ENCODE measurements around the gene CCDC157. TPM values are rescaled to one million over a fixed set of nuclear protein-coding genes. Genes with fewer than 3 reads are reported as not detected.

CCDC157 gene
- total RNA-seq, 1 experiment from 2014 or later = 0.82 TPM

GRCh38 chr22:30371321-30371720 is 14.5 kb downstream of the CCDC157 start:
- H3K4me2 ChIP-seq (ENCODE audit: low read depth, low read length, poor library complexity, severe bottlenecking) = no peak overlapping the region
- no peak overlapping the region for H3K4me3 ChIP-seq (ENCODE audit: low read length)
- no peaks in the 10 kb centered on the region for H3K9me2 ChIP-seq (replicated peaks; ENCODE audit: insufficient read depth, low read length)
- no peaks in the 10 kb centered on the region for H3K4me1 ChIP-seq (ENCODE audit: low read length)
- H3K9me3 ChIP-seq (ENCODE audit: low read length) = no peaks in the 10 kb centered on the region
- no peak overlapping the region for H3K27ac ChIP-seq (ENCODE audit: low read length)
- no peaks in the 10 kb centered on the region for H3K79me2 ChIP-seq (ENCODE audit: low read length)
- no peak overlapping the region for H2AFZ ChIP-seq (ENCODE audit: low read length)
- no peak for DNase-seq
- H4K20me1 ChIP-seq (ENCODE audit: insufficient read depth, low read depth, low read length) = no peaks in the 10 kb centered on the region
- H3K27me3 ChIP-seq (ENCODE audit: low read length) = no peaks in the 10 kb centered on the region
- no peak overlapping the region for H3K9ac ChIP-seq (ENCODE audit: low read length)
- no peaks in the 10 kb centered on the region for H3K36me3 ChIP-seq (ENCODE audit: insufficient read depth, low read length)

DNA sequence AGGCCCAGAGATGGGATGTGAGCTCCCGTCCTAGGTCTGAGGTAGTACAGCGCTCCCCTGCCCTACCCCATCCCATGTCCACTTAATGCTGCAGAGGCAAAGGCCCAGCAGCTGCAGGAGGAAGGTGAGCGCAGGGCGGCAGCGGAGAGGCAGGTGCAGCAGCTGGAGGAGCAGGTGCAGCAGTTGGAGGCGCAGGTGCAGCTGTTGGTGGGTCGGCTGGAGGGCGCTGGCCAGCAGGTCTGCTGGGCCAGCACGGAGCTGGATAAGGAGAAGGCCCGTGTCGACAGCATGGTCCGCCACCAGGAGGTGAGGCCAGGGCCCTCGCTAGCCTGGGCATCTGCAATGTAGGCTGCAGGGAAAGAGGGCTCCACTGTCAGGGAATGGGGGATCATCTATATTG is 15.2 kb downstream of the CCDC157 start:
- no peak overlapping the region for H3K9ac ChIP-seq (ENCODE audit: low read length)
- no peaks in the 10 kb centered on the region for H3K9me3 ChIP-seq (ENCODE audit: low read length)
- H3K4me1 ChIP-seq (ENCODE audit: low read length) = no peaks in the 10 kb centered on the region
- H2AFZ ChIP-seq (ENCODE audit: low read length) = no peak overlapping the region
- H3K27me3 ChIP-seq (ENCODE audit: low read length) = no peaks in the 10 kb centered on the region
- H3K27ac ChIP-seq (ENCODE audit: low read length) = no peak overlapping the region
- no peak for DNase-seq
- H3K4me3 ChIP-seq (ENCODE audit: low read length) = no peak overlapping the region
- no peaks in the 10 kb centered on the region for H3K9me2 ChIP-seq (replicated peaks; ENCODE audit: insufficient read depth, low read length)
- H4K20me1 ChIP-seq (ENCODE audit: insufficient read depth, low read depth, low read length) = no peaks in the 10 kb centered on the region
- no peaks in the 10 kb centered on the region for H3K79me2 ChIP-seq (ENCODE audit: low read length)
- H3K36me3 ChIP-seq (ENCODE audit: insufficient read depth, low read length) = no peaks in the 10 kb centered on the region
- no peak overlapping the region for H3K4me2 ChIP-seq (ENCODE audit: low read depth, low read length, poor library complexity, severe bottlenecking)

GRCh38 chr22:30372915-30373314 is 16.1 kb downstream of the CCDC157 start:
- Histone ChIP-seq H3K4me3 (ENCODE audit: low read length) (no peak overlapping the region), H3K9me2 (replicated peaks; ENCODE audit: insufficient read depth, low read length) (no peaks in the 10 kb centered on the region), H4K20me1 (ENCODE audit: insufficient read depth, low read depth, low read length) (no peaks in the 10 kb centered on the region), H3K27me3 (ENCODE audit: low read length) (no peaks in the 10 kb centered on the region), H3K4me1 (ENCODE audit: low read length) (no peaks in the 10 kb centered on the region), H3K36me3 (ENCODE audit: insufficient read depth, low read length) (no peaks in the 10 kb centered on the region), H3K27ac (ENCODE audit: low read length) (no peak overlapping the region), H3K79me2 (ENCODE audit: low read length) (no peaks in the 10 kb centered on the region), H3K4me2 (ENCODE audit: low read depth, low read length, poor library complexity, severe bottlenecking) (no peak overlapping the region), H3K9ac (ENCODE audit: low read length) (no peak overlapping the region), H3K9me3 (ENCODE audit: low read length) (no peaks in the 10 kb centered on the region), H2AFZ (ENCODE audit: low read length) (no peak overlapping the region)
- no peak for DNase-seq

DNA sequence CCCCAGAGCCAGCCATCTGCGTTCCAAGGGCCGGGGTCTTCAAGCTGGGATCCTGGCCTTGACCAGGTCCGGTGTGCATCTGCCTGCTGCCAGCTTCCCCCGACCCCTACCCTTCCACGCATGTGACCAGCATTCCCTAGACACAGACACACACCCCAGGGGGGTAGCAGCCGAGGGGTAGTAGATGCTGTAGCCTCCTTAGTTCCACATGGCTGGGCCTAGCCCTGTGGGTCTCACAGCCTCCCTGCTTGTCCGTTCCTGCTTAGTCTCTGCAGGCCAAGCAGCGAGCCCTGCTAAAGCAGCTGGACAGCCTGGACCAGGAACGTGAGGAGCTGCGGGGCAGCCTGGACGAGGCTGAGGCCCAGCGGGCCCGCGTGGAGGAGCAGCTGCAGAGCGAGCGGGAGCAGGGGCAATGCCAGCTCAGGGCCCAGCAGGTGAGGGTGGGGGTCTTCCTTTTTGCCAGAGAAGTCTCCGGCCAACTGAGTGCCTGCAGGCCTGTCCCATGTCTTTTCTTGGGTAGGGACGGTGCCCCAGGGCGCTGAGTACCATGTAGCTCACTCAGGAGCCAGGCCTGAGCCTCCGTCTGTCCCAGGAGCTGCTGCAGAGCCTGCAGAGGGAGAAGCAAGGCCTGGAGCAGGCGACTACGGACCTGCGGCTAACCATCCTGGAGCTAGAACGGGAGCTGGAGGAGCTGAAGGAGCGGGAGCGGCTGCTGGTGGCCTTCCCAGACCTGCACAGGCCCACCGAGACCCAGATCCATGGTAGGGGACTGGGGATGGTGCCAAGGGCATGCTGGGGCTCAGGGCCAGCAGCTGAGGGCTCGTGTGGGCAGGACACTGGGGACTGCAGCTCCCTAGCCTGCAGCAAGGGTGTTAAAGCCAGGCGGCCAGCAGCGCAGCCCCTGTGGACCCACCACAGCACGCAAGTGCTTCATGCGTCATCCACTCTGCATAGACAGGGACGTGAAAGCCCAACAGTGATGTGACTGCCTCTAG is 16.8 kb downstream of the CCDC157 start:
- Histone ChIP-seq H3K27me3 (ENCODE audit: low read length) (no peaks in the 10 kb centered on the region), H3K27ac (ENCODE audit: low read length) (no peak overlapping the region), H3K36me3 (ENCODE audit: insufficient read depth, low read length) (no peaks in the 10 kb centered on the region), H4K20me1 (ENCODE audit: insufficient read depth, low read depth, low read length) (no peaks in the 10 kb centered on the region), H3K9me3 (ENCODE audit: low read length) (no peaks in the 10 kb centered on the region), H3K9ac (ENCODE audit: low read length) (no peak overlapping the region), H3K4me3 (ENCODE audit: low read length) (no peak overlapping the region), H3K79me2 (ENCODE audit: low read length) (no peaks in the 10 kb centered on the region), H2AFZ (ENCODE audit: low read length) (no peak overlapping the region), H3K4me2 (ENCODE audit: low read depth, low read length, poor library complexity, severe bottlenecking) (no peak overlapping the region), H3K9me2 (replicated peaks; ENCODE audit: insufficient read depth, low read length) (no peaks in the 10 kb centered on the region), H3K4me1 (ENCODE audit: low read length) (no peaks in the 10 kb centered on the region)
- DNase-seq = no peak

DNA sequence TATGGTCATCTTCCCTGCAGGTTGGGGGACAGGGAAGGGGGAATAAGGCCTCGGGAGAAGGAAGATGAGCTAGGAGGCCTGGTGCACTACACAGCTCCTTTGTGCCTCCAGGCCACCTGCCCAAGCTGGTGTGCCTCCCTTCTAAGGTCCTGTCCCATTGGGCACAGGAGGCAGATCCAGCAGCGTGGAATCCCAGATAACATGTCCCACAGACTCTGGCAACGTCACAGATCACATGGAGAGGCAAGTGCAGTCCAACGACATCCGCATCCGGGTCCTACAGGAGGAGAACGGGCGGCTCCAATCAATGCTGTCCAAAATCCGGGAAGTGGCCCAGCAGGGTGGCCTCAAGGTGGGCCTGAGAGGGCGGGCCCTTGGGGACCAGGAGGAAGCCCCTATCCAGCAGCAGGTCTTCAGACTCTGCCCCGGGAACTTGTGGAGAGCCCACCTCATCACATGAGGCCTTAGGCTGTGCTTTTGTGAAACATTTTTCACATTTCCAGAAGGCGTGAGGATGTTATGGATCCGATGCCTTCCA is 18.6 kb downstream of the CCDC157 start:
- no peak overlapping the region for H3K4me2 ChIP-seq (ENCODE audit: low read depth, low read length, poor library complexity, severe bottlenecking)
- no peak overlapping the region for H2AFZ ChIP-seq (ENCODE audit: low read length)
- no peak overlapping the region for H3K27ac ChIP-seq (ENCODE audit: low read length)
- H4K20me1 ChIP-seq (ENCODE audit: insufficient read depth, low read depth, low read length) = no peaks in the 10 kb centered on the region
- no peak overlapping the region for H3K9ac ChIP-seq (ENCODE audit: low read length)
- no peak overlapping the region for H3K4me3 ChIP-seq (ENCODE audit: low read length)
- H3K9me2 ChIP-seq (replicated peaks; ENCODE audit: insufficient read depth, low read length) = no peaks in the 10 kb centered on the region
- no peak for DNase-seq
- H3K9me3 ChIP-seq (ENCODE audit: low read length) = no peaks in the 10 kb centered on the region
- no peaks in the 10 kb centered on the region for H3K27me3 ChIP-seq (ENCODE audit: low read length)
- H3K36me3 ChIP-seq (ENCODE audit: insufficient read depth, low read length) = no peaks in the 10 kb centered on the region
- no peaks in the 10 kb centered on the region for H3K79me2 ChIP-seq (ENCODE audit: low read length)
- peaks cover 2% of the 10 kb centered on the region; the same call in 1 of the 2 replicates for H3K4me1 ChIP-seq (ENCODE audit: low read length)

- no peaks in the 10 kb centered on the region for H3K36me3 ChIP-seq (ENCODE audit: insufficient read depth, low read length)
- peaks cover 6% of the 10 kb centered on the region; the same call in 1 of the 2 replicates for H3K4me1 ChIP-seq (ENCODE audit: low read length)
- no peak overlapping the region for H2AFZ ChIP-seq (ENCODE audit: low read length)
- no peak overlapping the region for H3K27ac ChIP-seq (ENCODE audit: low read length)
- H4K20me1 ChIP-seq (ENCODE audit: insufficient read depth, low read depth, low read length) = no peaks in the 10 kb centered on the region
- no peaks in the 10 kb centered on the region for H3K27me3 ChIP-seq (ENCODE audit: low read length)
- no peak overlapping the region for H3K4me2 ChIP-seq (ENCODE audit: low read depth, low read length, poor library complexity, severe bottlenecking)
- H3K4me3 ChIP-seq (ENCODE audit: low read length) = no peak overlapping the region
- no peaks in the 10 kb centered on the region for H3K9me2 ChIP-seq (replicated peaks; ENCODE audit: insufficient read depth, low read length)
- H3K9ac ChIP-seq (ENCODE audit: low read length) = no peak overlapping the region
- DNase-seq = no peak
- H3K9me3 ChIP-seq (ENCODE audit: low read length) = no peaks in the 10 kb centered on the region
- H3K79me2 ChIP-seq (ENCODE audit: low read length) = no peaks in the 10 kb centered on the region
These were observed 23.2 kb downstream of the CCDC157 start for GRCh38 chr22:30380011-30380410.

- Histone ChIP-seq H3K79me2 (ENCODE audit: low read length) (no peaks in the 10 kb centered on the region), H2AFZ (ENCODE audit: low read length) (no peak overlapping the region), H3K4me2 (ENCODE audit: low read depth, low read length, poor library complexity, severe bottlenecking) (no peak overlapping the region), H3K27ac (ENCODE audit: low read length) (no peak overlapping the region), H3K27me3 (ENCODE audit: low read length) (no peaks in the 10 kb centered on the region), H3K4me3 (ENCODE audit: low read length) (no peak overlapping the region), H3K9me3 (ENCODE audit: low read length) (no peaks in the 10 kb centered on the region), H4K20me1 (ENCODE audit: insufficient read depth, low read depth, low read length) (no peaks in the 10 kb centered on the region), H3K4me1 (ENCODE audit: low read length) (peaks cover 10% of the 10 kb centered on the region), H3K36me3 (ENCODE audit: insufficient read depth, low read length) (no peaks in the 10 kb centered on the region), H3K9me2 (replicated peaks; ENCODE audit: insufficient read depth, low read length) (no peaks in the 10 kb centered on the region), H3K9ac (ENCODE audit: low read length) (no peak overlapping the region)
- no peak for DNase-seq
These were observed 24.5 kb downstream of the CCDC157 start for GRCh38 chr22:30381264-30381663.

GRCh38 chr22:30382340-30382739 is 25.5 kb downstream of the CCDC157 start:
- Histone ChIP-seq H3K36me3 (ENCODE audit: insufficient read depth, low read length) (no peaks in the 10 kb centered on the region), H3K9me3 (ENCODE audit: low read length) (no peaks in the 10 kb centered on the region), H3K4me1 (ENCODE audit: low read length) (peaks cover 15% of the 10 kb centered on the region), H3K4me3 (ENCODE audit: low read length) (no peak overlapping the region), H3K4me2 (ENCODE audit: low read depth, low read length, poor library complexity, severe bottlenecking) (no peak overlapping the region), H3K27me3 (ENCODE audit: low read length) (no peaks in the 10 kb centered on the region), H3K9me2 (replicated peaks; ENCODE audit: insufficient read depth, low read length) (no peaks in the 10 kb centered on the region), H3K79me2 (ENCODE audit: low read length) (no peaks in the 10 kb centered on the region), H3K27ac (ENCODE audit: low read length) (no peak overlapping the region), H4K20me1 (ENCODE audit: insufficient read depth, low read depth, low read length) (no peaks in the 10 kb centered on the region), H2AFZ (ENCODE audit: low read length) (no peak overlapping the region), H3K9ac (ENCODE audit: low read length) (no peak overlapping the region)
- DNase-seq = no peak

All from Karpas-422 (cell line).